Activated naive CD4-positive, alpha-beta T cell (primary cell): ENCODE data around the gene PKD2.
"Not testable (repeated sequence)": the region's sequence is repeated elsewhere in the genome, so short reads cannot be mapped to it uniquely, and the experiment has no call there.

Source experiments
- DNase-seq, 4 experiments: peaks; one replicate each; lab custom pipeline; 2025; lab: John Stamatoyannopoulos, UW

PKD2 gene

GRCh38 chr4:87986508-87986907 is 20.9 kb upstream of the PKD2 start:
- DNase-seq, result no peak

- DNase-seq, result no peak
Observed at GRCh38 chr4:87989765-87990164, 17.7 kb upstream of the PKD2 start.

- DNase-seq, result no peak
Observed at GRCh38 chr4:87995435-87995834, 12.0 kb upstream of the PKD2 start.

GRCh38 chr4:87999191-87999691 is 8.2 kb upstream of the PKD2 start:
- DNase-seq, result not testable (repeated sequence)

- no peak for DNase-seq
Observed at GRCh38 chr4:88001871-88002270, 5.6 kb upstream of the PKD2 start.

- no peak for DNase-seq
Observed at GRCh38 chr4:88002786-88003185, 4.6 kb upstream of the PKD2 start.

GRCh38 chr4:88003261-88003660 is 4.2 kb upstream of the PKD2 start:
- DNase-seq, result no peak

GRCh38 chr4:88005076-88005475 is 2.4 kb upstream of the PKD2 start:
- DNase-seq, result no peak

GRCh38 chr4:88005946-88006345 is 1.5 kb upstream of the PKD2 start:
- no peak for DNase-seq

GRCh38 chr4:88006956-88007303 is 505 bp upstream of the PKD2 start:
- DNase-seq, result no peak

GRCh38 chr4:88008122-88008742 is 797 bp downstream of the PKD2 start:
- no peak for DNase-seq

- no peak for DNase-seq
Observed at GRCh38 chr4:88008743-88009171, 1.3 kb downstream of the PKD2 start.

GRCh38 chr4:88009871-88010270 is 2.4 kb downstream of the PKD2 start:
- DNase-seq, result no peak

- no peak for DNase-seq
Observed at GRCh38 chr4:88010966-88011365, 3.5 kb downstream of the PKD2 start.

- DNase-seq, result no peak
Observed at GRCh38 chr4:88012647-88013046, 5.2 kb downstream of the PKD2 start.

GRCh38 chr4:88014386-88014905 is 7.0 kb downstream of the PKD2 start:
- no peak for DNase-seq

- DNase-seq, result no peak
Observed at GRCh38 chr4:88015659-88016295, 8.3 kb downstream of the PKD2 start.

- DNase-seq, result no peak
Observed at GRCh38 chr4:88017516-88018297, 10.3 kb downstream of the PKD2 start.

GRCh38 chr4:88018466-88018865 is 11.0 kb downstream of the PKD2 start:
- DNase-seq, result no peak

- DNase-seq, result no peak
Observed at GRCh38 chr4:88021824-88022223, 14.4 kb downstream of the PKD2 start.

GRCh38 chr4:88022289-88022688 is 14.9 kb downstream of the PKD2 start:
- DNase-seq, result no peak

GRCh38 chr4:88025868-88026661 is 18.6 kb downstream of the PKD2 start:
- DNase-seq, result not testable (repeated sequence)
